Stimulated activated CD8-positive, alpha-beta memory T cell treated with anti-CD3 and anti-CD28 coated beads, Interleukin-7, amount 100 ng/mL, for 1 hour (primary cell): ENCODE data around the gene SSBP2.
"Not testable (repeated sequence)": the region's sequence is repeated elsewhere in the genome, so short reads cannot be mapped to it uniquely, and the experiment has no call there.

Experiments used
- DNase-seq, 2 donors: peaks; one replicate each; pipeline ENCODE4 v3.0.0-alpha.2; 2020; ENCODE audit warnings: low read depth in 2 of 2

SSBP2 gene

DNA sequence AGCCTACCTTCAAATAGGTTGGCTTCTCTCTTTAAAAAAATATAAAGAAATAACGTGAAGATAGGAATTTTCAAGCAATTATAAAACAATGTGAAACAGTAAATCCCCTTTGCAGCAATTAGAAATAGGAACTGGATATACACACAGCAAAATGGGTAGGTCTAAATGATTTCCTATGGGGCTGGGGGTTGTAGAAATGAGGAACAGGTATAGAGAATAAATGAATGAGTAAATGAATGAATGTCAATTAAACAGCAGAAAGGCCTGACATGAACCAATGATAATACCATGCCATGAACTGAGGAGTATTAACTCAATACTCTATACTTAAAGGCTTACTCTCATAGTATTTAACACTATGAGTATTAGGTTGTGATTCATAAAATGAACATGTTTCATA, 21.6 kb downstream of the SSBP2 start:
- DNase-seq: no peak

DNA sequence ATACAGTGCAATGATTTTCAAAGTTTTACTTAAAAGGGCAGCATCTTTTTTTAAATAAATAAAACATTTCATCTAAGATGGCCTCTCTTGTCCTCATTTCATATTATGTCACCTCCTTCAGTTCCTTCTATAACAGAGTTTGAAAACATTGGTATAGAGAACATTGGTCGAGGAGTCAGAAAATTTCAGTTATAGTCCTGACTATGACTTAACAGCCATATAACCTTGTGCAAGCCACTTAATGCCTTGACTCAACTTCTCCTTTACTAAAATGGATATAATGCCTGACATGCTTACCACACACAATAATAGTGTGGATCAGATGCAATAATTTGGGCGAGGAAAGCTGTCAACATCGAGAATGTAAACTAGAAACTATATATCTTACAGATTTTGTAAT, 22.6 kb downstream of the SSBP2 start:
- no peak for DNase-seq

DNA sequence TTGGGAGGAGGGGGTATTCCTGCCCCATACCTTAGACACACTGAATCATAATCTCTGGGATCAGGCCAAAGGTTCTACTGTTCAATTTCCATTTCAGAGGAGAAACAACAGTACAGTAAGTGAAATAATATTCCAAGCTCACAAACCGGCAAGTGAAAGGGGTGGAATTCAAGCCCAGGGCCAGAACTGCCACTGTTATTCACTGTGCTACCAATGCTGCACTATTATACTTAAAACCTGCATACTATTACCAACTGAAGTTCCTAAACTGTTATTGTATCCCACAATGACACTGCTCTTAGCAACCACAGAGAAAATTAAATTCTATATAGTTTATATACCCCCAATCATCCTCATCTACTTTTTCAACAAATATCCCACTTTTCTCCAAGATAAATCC, 24.6 kb downstream of the SSBP2 start:
- DNase-seq: no peak

DNA sequence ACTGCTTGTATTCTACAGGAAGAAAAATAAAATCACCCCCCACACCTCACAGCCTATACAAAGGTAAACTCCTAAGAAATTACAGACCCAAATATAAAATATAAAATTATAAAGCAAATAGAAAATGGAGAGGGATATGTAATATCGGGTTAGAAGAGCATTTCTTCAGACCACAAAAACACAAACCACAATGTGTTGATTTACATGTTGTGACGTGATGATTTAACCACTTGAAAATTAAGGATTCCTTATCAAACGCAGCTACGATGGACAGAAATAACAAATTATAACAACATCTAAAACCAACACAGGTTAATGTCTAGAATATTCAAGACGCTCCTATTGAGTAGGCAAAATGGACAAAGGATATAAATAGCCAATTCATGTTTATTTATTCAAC, 26.3 kb downstream of the SSBP2 start:
- no peak for DNase-seq

DNA sequence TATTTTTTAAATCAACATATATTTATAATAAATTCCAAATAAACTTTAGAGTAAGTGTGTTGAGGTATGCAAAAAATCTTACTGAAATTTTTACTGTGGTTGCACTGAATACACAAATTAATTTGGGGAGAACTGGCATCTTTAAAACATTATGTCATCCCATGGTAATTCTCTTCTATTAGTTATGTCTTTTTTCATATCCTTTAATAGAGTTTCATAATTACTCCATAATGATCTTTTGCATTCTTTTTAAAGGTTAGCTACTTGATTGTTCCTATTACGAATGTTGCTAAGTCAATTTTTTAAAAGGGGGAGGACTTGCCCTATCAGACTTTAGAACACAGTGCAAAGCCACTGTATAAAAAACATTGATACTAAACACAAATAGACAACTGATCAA, 26.8 kb downstream of the SSBP2 start:
- no peak for DNase-seq

DNA sequence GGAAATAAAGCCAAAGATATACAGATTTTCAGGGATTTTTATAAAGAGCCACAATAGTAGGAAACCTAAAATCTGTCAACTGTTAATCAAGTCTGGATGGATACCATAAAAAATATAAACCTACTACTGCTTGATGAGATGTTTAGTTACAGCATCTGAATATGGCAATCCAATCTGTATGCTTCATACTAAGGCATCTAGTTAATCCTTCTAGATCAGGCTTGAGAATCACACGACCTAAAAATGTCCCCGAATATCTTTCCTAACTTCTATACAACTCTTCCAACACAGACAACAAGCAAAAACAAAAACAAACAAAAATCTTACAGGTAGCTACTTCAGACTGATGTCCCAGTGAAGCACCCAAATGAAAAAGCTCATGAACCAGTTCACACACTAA, 29.8 kb downstream of the SSBP2 start:
- no peak for DNase-seq

DNA sequence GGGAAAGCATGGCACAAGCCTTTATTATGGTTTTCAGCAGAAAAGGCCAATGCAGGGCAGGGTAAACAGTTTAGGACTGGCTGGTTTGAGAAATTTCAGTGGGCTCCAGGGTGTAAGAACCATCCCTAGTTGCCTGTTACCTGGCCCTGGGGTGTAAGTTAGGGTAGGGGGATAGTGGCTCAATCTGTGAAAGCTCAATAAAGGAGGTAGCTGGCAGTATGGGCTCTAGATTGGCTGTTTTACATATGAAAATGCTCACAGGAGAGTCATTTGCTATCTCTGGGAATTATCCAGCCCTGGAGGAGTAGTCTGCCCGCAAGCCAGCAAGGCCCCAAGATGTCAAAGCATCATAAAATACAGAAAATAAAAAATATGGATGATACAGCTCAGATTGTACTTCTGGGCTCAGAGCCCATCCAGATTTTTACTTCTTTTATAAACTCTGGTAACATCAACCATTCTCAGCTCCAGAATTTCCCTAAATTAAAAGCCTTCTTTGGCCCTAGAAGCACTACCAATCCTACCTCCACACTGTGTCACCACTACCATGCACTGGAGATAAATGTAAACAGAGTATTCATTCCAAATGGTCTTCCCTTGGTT, 31.1 kb downstream of the SSBP2 start:
- DNase-seq: no peak

DNA sequence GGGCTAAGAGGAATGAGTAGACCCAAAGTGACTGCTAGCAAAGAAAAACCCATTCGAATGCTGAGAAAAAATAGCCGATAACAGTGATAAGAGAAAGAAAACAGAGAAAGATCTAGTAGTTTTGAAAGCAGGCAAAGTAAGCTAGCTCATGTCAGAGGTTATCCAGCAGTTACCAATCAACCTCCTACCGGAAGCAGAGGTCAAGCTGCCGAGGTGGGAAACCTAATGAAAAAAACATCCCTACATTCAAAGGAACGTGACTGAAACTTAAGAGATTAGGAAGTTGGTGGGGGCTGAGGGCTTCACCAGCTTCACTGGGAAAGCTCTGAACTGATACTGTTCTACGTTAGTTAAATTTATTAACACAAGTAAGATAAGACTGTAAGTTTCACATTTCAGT, 32.6 kb downstream of the SSBP2 start:
- no peak for DNase-seq

DNA sequence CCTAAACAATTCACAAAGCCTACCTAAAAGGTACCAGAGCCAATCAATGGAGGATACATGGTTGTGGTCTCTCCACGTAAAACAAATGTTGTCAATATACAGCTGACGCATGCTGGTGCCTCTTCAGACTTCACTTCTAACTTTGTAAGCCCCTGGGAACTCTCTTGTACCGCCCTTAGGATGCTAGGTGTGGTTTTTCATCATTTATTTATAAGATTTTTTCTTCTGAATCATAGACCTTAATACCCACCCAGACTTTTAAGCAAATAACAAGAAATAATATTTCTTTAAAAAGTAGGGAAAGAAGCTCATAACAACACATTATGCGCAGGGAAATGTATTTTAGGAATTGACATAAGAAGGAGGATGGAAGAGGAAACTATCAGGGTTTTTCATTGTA, 33.0 kb downstream of the SSBP2 start:
- DNase-seq: no peak

DNA sequence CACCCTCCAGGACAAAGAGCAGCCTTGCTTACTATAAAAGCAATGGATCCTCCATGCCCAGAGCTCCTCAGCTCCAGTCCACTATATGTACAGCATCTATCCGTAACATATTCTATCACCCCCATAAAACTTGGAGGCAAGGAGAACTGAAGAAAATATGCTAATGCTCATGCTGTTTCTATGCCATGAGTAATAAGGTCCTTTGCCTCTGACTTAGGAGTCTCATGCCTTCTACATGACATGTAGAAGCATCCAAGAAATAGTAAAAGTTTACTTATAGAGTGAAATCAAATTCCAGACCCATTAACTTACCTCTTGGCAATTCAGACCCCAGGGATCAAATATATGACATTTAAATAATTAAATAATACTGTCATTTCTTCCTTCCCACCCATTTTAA, 33.7 kb downstream of the SSBP2 start:
- DNase-seq: no peak

DNA sequence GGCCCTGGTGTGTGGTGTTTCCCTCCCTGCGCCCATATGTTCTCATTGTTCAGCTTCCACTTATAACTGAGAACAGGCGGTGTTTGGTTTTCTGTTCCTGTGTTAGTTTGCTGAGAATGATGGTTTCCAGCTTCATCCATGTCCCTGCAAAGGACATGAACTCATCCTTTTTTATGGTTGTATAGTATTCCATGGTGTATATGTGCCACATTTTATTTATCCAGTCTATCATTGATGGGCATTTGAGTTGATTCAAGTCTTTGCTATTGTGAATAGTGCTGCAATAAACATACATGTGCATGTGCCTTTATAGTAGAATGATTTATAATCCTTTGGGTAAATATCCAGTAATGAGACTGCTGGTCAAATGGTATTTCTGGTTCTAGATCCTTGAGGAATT, 36.8 kb downstream of the SSBP2 start:
- not testable (repeated sequence) for DNase-seq

DNA sequence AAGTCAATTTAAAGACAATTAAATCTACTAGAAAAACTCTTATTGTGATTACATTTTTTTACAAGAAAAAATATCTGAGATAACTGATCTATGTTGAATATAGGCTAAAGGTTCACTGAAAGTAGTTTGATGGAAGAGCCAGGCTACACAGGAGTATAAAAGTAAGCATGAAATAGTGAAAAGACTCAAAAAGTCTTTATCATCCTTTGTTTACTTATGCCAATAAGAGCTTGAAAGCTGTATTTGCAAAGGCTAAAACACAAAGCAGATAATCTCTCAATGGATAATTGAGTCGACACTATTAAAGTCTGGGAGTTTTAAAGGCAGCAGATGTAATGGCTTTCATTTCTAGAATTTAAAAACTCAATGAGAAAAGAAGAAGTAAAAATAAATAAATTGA, 42.0 kb downstream of the SSBP2 start:
- DNase-seq: no peak

DNA sequence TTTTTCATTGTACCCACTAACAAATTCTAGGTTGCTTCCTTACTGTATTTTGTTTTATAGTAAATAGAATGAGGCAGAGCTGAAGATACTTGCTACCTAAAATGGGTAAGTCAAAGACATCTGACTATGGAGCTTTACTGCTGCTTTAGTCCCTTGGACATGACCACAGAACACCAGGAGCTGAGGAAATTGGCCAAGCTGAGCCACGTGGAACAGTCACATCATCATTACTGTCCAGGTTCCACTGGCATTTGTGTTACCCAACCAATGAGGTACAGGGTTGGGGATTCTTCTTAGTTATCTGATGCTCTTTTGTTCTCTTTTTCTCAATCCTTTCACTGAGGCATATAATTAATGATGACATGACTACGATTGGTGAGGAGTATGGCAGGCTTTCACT, 47.1 kb downstream of the SSBP2 start:
- no peak for DNase-seq

DNA sequence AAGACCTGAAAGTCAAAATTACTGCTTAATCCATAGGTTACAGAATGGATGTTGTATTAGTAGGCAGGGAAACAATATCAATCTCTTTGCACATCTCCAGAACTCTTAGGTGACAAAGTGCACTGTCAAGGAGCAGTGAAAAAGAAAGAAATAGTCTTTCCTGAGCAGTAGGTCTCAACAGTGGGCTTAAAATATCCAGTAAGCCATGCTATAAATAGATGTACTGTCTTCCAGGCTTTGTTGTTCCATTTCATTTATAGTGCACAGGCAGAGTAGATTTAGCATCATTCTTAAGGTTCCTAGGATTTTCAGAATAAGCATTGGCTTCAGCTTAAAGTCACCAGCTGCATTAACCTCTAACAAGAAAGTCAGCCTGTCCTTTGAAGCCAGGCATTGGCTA, 50.7 kb downstream of the SSBP2 start:
- DNase-seq: no peak

DNA sequence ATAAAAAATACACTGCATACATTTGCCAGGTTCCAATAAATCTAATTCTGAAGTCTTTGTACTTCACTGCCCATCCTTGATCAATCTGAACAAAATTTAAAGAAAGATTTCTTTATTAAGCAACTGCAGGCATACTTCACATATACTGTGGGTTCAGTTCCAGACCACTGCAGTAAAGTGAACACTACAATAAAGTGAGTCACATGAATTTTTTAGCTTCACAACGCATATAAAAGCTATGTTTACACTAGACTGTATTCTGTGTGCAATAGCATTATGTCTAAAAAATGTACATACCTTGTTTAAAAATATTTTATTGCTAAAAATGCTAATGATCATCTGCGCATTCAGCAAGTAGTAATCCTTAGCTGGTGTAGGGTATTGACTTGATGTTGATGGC, 52.1 kb downstream of the SSBP2 start:
- DNase-seq: no peak

DNA sequence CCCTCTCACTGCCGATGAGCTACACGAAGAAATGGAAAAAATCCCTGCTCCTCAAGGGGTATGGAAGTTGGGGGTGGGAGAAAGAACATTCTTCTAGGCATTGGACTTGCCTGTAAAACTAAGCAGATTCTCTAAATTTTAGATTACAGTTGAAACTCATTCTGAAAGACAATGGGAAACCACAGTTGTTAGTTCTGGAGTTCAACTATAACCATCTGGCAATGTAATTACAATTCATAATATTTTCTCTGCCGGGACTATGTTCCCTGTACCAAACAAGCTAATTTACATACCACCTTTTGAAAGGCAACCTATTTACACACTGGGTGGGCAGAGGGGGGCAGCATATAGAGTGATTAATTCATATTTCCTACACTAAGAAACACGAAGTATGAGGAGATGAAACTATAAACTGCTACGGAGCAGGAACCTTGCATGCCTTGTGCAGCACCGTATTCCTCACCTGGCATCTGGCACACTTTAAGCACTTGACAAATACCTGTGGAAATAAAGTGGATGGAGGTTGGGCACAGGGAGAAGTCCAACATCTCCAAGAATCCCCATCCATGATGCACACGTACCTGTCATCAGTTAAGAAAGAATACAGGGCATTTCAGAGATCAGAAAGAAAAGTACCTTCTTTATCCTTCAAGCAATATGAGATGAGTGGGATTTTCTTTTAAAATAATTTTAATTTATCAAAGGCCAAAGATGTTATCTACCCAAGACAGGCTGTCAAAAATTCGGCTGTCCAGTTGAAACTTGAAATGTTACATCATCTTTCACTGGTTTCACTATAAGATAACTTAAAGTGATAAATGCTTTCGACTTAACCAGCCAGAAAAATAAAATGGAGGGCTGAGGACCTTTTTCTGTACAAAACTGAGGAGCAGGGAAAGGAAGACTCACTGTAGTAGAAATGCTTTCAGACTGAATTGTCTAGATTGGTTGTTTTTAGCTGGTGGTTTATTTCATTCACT, 54.2 kb downstream of the SSBP2 start:
- DNase-seq: no peak

DNA sequence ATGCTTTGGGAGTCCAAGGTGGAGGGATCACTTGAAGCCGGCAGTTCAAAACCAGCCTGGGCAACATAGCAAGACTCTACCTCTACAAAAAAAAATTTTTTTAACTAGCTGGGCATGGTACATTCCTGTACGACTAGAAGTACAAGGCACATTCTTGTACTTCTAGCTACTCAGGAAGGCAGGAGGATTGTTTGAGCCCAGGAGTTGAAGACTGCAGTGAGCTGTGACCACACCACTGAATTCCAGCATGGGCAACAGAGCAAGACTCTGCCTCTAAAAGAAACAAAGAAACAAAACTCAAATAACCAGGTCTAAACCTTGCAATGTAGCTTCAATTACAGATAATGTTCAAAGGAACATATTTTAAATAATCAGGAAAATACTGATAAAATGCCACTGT, 56.2 kb downstream of the SSBP2 start:
- DNase-seq: no peak

DNA sequence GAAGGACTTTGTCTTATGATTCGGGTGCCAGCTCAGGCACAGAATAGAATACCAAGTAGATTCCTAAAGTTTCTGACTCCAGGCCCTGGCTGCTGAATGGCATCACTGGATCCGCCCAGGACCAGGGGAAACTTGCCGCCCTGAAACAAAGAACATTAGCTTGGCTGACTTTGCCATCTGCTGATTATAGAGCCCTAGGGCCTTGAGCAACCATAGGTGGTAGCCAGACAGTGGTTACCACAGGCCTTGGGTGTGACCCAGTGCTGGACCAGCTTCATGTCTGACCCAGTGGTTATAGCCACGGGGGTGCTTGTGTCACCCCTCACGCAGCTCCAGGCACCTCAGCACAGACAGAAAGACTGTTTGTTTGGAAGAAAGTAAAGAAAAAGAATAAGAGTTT, 62.7 kb downstream of the SSBP2 start:
- no peak for DNase-seq

DNA sequence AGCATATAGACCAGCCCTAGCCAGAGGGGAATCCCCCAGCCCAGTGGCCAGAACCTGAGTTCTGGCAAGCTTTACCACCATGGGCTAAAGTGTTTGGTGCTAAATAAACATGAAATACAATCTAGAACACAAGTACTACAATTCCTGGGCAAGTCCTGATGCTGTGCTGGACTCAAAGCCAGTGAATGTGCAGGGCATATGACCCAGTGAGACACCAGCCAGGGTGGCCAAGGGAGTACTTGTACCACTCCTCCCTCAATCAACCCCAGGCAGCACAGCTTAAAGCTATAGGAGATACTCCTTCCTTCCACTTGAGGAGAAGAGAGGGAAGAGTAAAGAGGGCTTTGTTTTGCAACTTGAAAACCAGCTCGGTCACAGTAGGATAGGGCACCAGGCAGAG, 63.6 kb downstream of the SSBP2 start:
- DNase-seq: no peak

DNA sequence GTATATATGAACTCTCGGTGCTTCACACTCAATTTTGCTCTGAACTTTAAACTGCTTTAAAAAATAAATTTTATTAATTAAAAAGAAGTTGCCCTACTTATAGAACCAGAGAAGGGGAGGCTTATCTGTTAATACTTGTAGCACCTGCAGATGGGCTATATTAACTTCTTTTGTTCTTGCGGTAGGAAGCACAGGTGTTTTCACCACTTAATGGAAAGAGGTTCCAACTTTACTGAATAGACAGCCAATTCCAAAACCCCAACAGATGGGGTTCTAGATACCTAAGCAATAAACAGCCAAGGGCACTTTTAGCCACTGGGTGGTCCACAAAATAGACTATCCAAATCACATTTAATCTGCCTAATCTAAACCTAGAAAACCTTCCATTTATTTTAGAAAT, 65.4 kb downstream of the SSBP2 start:
- no peak for DNase-seq

DNA sequence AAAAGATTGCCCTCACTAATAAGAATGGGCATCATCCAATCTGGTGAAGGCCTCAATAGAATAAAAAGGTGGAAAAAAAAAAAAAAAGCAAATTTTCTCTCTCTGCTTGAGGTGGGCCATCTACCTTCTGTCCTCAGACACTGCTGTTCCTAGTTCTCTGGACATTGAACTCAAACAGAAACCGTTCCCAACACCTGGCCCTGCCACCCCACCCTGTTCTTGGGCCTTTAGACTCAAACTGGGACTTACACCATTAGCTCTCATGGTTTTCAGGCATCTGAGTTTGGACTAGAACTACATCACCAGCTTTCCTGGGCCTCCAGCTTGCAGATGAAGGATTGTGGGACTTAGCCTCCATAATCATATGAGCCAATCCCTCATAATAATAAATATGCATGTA, 71.0 kb downstream of the SSBP2 start:
- DNase-seq: no peak

DNA sequence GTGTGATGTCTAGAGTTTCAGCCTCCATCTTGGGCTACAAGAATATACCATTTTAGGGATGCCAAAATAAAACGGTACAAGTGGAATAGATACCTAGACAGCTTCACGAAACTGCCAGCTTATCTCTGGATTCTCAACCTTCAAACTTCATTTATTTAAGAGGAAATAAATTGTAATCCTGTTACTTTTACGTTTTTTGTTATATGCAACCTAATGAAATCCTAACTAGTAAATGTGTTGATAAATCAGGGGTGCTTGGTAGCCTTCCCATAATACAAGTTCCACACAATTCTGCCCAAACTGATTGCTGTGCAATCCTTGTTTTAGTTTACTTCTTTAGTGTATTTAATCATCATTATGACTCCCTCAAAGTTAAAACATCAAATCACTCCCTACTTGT, 75.5 kb downstream of the SSBP2 start:
- no peak for DNase-seq

DNA sequence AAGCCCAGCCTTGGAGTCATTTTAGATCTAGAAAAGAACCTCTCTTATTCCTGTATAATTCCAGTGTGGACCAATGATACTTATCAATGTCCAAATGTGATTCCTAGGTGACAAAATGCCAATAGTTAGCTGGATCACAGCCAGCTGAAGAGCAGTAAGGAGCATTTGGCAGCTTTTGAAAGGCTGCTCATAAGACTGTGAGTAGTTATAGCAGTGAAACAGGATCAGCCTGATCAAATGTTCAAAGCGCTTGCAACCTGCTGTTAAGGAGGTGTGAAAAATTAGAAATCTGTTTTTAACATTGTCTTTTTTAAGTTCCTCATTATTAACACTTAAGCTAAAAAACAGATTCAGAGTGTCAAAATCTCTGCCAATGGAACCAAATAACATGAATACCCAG, 85.1 kb downstream of the SSBP2 start:
- DNase-seq: no peak

DNA sequence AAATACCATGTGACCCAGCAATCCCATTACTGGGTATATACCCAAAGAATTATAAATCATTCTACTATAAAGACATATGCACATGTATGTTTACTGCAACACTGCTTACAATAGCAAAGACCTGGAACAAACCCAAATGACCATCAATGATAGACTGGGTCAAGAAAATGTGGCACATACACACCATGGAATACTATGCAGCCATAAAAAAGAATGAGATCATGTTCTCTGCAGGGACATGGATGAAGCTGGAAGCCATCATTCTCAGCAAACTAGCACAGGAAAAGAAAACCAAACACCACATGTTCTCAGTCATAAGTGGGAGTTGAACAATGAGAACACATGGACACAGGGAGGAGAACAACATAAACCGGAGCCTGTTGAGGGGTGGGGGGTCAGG, 90.3 kb downstream of the SSBP2 start:
- DNase-seq: not testable (repeated sequence)
